PC-3 (cell line): ENCODE results near the gene TMEM52. TPM values are rescaled to one million over a fixed set of nuclear protein-coding genes. Genes with fewer than 3 reads are reported as not detected.

Experiments used
- ATAC-seq: fragments of 200-7000 bp; cut with Tn5 transposase; 2 replicates; pipeline ENCODE4 v1.9.1; 2020; ENCODE audit warnings: mild to moderate bottlenecking, moderate library complexity
- BruUV-seq: library from RNA; stranded (reverse); fragments of 400-500 nt; replicated peaks from 2 replicates; lab custom pipeline; 2021; lab: Mats Ljungman, UMichigan
- CTCF ChIA-PET: fragments of 300-600 bp; sonication (Branson Sonifier 250); formaldehyde crosslinking; loops from one replicate; lab custom pipeline; 2022; ENCODE audit warnings: antibody characterized with exemption; lab: Charles Lee
- POLR2A ChIA-PET: fragments of 300-600 bp; sonication (Branson Sonifier 250); formaldehyde crosslinking; loops from one replicate; lab custom pipeline; 2022; ENCODE audit warnings: antibody characterized with exemption; ENCODE audit not compliant: unreplicated experiment; lab: Charles Lee
- DNase-seq: peaks from one replicate; pipeline ENCODE4 v3.0.0-alpha.2; 2015
- H2AFZ ChIP-seq: fragments of 300-600 bp; sonication (generic); 2 replicates; pipeline ENCODE4 v1.6.0; 2016; ENCODE audit warnings: antibody characterized with exemption, low read length
- H3F3A ChIP-seq: fragments of 300-600 bp; sonication (generic); one replicate; pipeline ENCODE4 v1.6.0; 2017; ENCODE audit warnings: antibody characterized with exemption, low read length, control low read depth, mild to moderate bottlenecking; ENCODE audit not compliant: unreplicated experiment
- H3K27ac ChIP-seq: fragments of 300-600 bp; sonication (generic); 2 replicates; pipeline ENCODE4 v1.5.1; 2016; ENCODE audit warnings: mild to moderate bottlenecking, low read length
- H3K27me3 ChIP-seq: fragments of 300-600 bp; sonication (generic); 2 replicates; pipeline ENCODE4 v1.6.1; 2016; ENCODE audit warnings: low read length, mixed read lengths
- H3K36me3 ChIP-seq: fragments of 300-600 bp; sonication (generic); 2 replicates; pipeline ENCODE4 v1.6.1; 2016; ENCODE audit warnings: low read depth, mixed run types, low read length, mixed read lengths
- H3K4me1 ChIP-seq: fragments of 300-600 bp; sonication (generic); 2 replicates; pipeline ENCODE4 v1.5.1; 2016; ENCODE audit warnings: low read length; ENCODE audit not compliant: insufficient read depth
- H3K4me2 ChIP-seq: fragments of 300-600 bp; sonication (generic); 2 replicates; pipeline ENCODE4 v1.6.0; 2016; ENCODE audit warnings: low read length
- H3K4me3 ChIP-seq: fragments of 300-600 bp; sonication (generic); 2 replicates; pipeline ENCODE4 v1.5.1; 2016; ENCODE audit warnings: mild to moderate bottlenecking, low read length, mixed read lengths
- H3K79me2 ChIP-seq: fragments of 300-600 bp; sonication (generic); 2 replicates; pipeline ENCODE4 v1.6.1; 2017; ENCODE audit warnings: low read length, mixed read lengths
- H3K9ac ChIP-seq: fragments of 300-600 bp; sonication (generic); 2 replicates; pipeline ENCODE4 v1.6.0; 2016; ENCODE audit warnings: mild to moderate bottlenecking, low read length
- H3K9me2 ChIP-seq: fragments of 300-600 bp; sonication (generic); replicated peaks from 2 replicates; pipeline ENCODE4 v1.6.1; 2016; ENCODE audit warnings: mixed run types, low read length, mixed read lengths
- H3K9me3 ChIP-seq: fragments of 300-600 bp; sonication (generic); 2 replicates; pipeline ENCODE4 v1.6.1; 2016; ENCODE audit warnings: low read length, mixed read lengths
- H4K20me1 ChIP-seq: fragments of 300-600 bp; sonication (generic); 2 replicates; pipeline ENCODE4 v1.6.1; 2016; ENCODE audit warnings: low read length, mixed read lengths
- EZH2 ChIP-seq: fragments of 300-600 bp; sonication (generic); IDR thresholded peaks from one replicate; pipeline ENCODE4 v1.6.1; 2017; ENCODE audit warnings: antibody characterized with exemption, mild to moderate bottlenecking, low read length; ENCODE audit not compliant: unreplicated experiment
- EZH2phosphoT487 ChIP-seq: fragments of 300-600 bp; sonication (generic); IDR thresholded peaks from 2 replicates; pipeline ENCODE4 v1.6.1; 2018; ENCODE audit warnings: mild to moderate bottlenecking, antibody characterized with exemption, low read length, borderline replicate concordance
- intact Hi-C: fragments of 100-400 bp; cut with micrococcal nuclease; formaldehyde crosslinking; loops from 2 replicates; pipeline ENCODE4 v1.9.0; 2023
- total RNA-seq: library from RNA; depleted of rRNA; stranded (reverse); fragments of >200 nt; gene quantifications from 2 replicates; pipeline ENCODE4 v1.2.3, GENCODE V29; 2014
- TF ChIP-seq, protein P1 (sequence below): fragments of 300-600 bp; sonication (generic); conservative IDR thresholded peaks from 2 replicates; pipeline ENCODE4 v1.5.1; 2017; ENCODE audit warnings: antibody characterized with exemption, low read depth, mild to moderate bottlenecking, low read length

TMEM52 gene
- total RNA-seq, 1 experiment from 2014 or later = 22.6 TPM

DNA sequence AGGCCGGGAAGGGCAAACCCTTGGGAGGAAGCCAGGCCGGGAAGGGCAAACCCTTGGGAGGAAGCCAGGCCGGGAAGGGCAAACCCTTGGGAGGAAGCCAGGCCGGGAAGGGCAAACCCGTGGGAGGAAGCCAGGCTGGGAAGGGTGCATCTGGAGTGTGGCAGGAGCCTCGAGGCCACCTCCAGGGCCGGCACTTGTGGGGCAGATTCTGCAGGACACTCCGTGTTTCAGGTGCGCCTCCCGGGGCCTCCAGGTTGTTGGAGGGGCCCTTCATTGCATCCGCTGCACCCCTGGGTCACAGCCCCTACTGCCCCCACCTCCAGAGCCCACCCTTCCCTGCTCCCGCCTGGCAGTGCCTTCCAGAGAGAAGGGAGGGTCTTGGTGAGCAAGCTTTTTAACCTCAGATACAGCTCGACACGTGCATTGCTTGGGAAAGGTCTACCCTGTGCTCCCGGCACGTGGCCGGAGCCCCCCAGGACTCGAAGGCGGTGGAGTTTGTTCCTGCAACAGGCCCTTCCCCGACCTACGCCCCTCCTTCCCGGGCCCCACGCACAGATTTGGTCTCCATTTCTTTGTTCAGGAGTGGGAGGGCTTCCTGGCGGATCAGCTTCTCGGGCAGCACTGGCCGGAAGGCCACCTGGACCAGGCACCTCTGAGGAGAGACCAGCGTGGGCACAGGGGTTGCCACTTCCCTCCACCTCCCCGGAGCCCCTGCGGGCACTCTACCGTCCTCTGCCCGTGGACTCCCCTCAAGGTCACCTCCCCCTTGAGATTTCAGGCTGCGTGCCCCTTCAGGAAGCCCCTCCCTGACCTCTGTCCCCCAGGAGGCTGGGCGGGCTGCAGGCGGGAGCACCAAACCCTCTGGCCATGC lies 9.4 kb upstream of the TMEM52 start:
- H3K9me3 ChIP-seq = no peaks in the 10 kb centered on the region
- no peaks in the 10 kb centered on the region for H3K27me3 ChIP-seq
- H3K9ac ChIP-seq = no peak overlapping the region
- TF ChIP-seq EZH2 (no peak), EZH2phosphoT487 (no peak)
- TF ChIP-seq, protein P1, sequence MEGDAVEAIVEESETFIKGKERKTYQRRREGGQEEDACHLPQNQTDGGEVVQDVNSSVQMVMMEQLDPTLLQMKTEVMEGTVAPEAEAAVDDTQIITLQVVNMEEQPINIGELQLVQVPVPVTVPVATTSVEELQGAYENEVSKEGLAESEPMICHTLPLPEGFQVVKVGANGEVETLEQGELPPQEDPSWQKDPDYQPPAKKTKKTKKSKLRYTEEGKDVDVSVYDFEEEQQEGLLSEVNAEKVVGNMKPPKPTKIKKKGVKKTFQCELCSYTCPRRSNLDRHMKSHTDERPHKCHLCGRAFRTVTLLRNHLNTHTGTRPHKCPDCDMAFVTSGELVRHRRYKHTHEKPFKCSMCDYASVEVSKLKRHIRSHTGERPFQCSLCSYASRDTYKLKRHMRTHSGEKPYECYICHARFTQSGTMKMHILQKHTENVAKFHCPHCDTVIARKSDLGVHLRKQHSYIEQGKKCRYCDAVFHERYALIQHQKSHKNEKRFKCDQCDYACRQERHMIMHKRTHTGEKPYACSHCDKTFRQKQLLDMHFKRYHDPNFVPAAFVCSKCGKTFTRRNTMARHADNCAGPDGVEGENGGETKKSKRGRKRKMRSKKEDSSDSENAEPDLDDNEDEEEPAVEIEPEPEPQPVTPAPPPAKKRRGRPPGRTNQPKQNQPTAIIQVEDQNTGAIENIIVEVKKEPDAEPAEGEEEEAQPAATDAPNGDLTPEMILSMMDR = no peak
- no peaks in the 10 kb centered on the region for H3K9me2 ChIP-seq
- intact Hi-C loops = no loop called here
- H3F3A ChIP-seq = no peaks in the 10 kb centered on the region
- POLR2A ChIA-PET = no interaction called here
- no peaks in the 10 kb centered on the region for H3K4me1 ChIP-seq
- CTCF ChIA-PET = no interaction called here
- ATAC-seq = peak; percentile 26; the same call in 1 of the 2 replicates
- no peak for DNase-seq
- H3K4me2 ChIP-seq = no peak overlapping the region
- no peak overlapping the region for H2AFZ ChIP-seq
- no TSS peak for BruUV-seq
- H3K79me2 ChIP-seq = no peaks in the 10 kb centered on the region
- H3K27ac ChIP-seq = no peak overlapping the region
- no peak overlapping the region for H3K4me3 ChIP-seq
- H4K20me1 ChIP-seq = no peaks in the 10 kb centered on the region
- H3K36me3 ChIP-seq = no peaks in the 10 kb centered on the region

DNA sequence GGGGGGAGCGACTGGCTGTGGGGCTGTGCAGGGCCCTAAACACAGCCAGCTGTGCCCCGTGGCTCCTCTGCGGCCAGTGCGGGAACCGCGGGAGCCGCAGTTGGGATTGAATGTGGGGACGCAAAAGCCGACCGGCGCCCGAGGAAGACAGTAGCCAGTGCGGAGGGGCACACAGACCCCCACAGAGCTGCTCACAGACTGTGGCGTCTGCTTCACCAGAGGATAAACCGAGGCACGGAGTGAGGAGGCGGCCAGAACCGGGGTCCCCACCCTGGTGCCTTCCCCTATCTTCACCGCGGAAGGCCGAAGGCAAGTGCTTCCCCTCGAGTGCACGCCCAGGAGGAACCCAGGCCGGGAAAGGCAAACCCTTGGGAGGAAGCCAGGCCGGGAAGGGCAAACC lies 8.7 kb upstream of the TMEM52 start:
- intact Hi-C loops = no loop called here
- no peak overlapping the region for H3K9ac ChIP-seq
- H3K36me3 ChIP-seq = no peaks in the 10 kb centered on the region
- TF ChIP-seq, protein P1 = no peak
- TF ChIP-seq EZH2phosphoT487 = no peak
- no peak for TF ChIP-seq EZH2
- H3K4me1 ChIP-seq = no peaks in the 10 kb centered on the region
- no peak for DNase-seq
- ATAC-seq = no peak
- H4K20me1 ChIP-seq = no peaks in the 10 kb centered on the region
- H3F3A ChIP-seq = no peaks in the 10 kb centered on the region
- no peaks in the 10 kb centered on the region for H3K9me2 ChIP-seq
- ChIA-PET CTCF (no interaction called here), POLR2A (no interaction called here)
- no peak overlapping the region for H3K4me3 ChIP-seq
- H3K4me2 ChIP-seq = no peak overlapping the region
- H3K79me2 ChIP-seq = no peaks in the 10 kb centered on the region
- no peaks in the 10 kb centered on the region for H3K27me3 ChIP-seq
- H3K27ac ChIP-seq = no peak overlapping the region
- BruUV-seq = no TSS peak
- no peaks in the 10 kb centered on the region for H3K9me3 ChIP-seq
- no peak overlapping the region for H2AFZ ChIP-seq

DNA sequence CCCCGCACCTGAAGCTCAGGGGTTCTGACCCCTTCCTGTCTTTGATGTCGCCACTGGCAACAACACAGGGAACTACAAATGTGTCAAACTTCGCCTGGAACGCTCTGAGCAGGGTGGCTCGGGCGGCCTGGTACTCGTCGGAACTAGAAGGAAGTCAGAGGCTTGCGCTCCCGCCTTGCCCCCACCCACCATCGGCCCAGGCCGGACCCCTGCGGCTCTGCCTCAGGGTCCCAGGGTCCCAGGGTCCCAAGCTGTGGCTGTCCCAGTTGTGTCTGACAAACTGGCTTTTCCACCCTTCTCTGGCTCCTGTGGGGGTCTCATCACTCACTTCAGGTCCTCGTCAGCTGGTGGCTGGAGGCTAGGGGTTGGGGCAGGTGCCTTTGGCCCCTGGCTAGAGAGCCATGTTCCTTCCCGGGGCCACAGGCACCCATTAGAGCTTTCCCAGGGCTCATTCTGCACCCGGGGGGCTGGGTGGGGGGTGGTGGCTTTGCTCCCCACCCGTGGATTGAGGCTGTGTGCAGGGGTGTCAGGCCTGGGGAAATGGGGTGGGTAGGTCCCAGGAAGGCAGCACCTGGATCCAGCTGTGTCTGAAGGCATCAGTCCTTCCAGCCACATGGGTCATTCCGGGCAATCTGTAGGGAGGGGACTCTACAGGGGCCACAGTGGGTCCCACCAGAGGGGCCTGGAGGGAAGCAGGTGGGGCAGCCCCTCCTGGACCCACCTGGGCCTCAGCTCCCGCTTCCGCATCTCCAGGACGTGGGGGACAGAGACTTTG lies 8.0 kb upstream of the TMEM52 start:
- DNase-seq (no peak), ATAC-seq (no peak)
- Histone ChIP-seq H3K4me2 (no peak overlapping the region), H3K4me3 (no peak overlapping the region), H2AFZ (no peak overlapping the region), H3K9me2 (no peaks in the 10 kb centered on the region), H3K9me3 (no peaks in the 10 kb centered on the region), H3K27ac (no peak overlapping the region), H4K20me1 (no peaks in the 10 kb centered on the region), H3K27me3 (no peaks in the 10 kb centered on the region), H3F3A (no peaks in the 10 kb centered on the region), H3K36me3 (no peaks in the 10 kb centered on the region), H3K4me1 (no peaks in the 10 kb centered on the region), H3K79me2 (no peaks in the 10 kb centered on the region), H3K9ac (no peak overlapping the region)
- no peak for TF ChIP-seq EZH2
- TF ChIP-seq, protein P1 = no peak
- no peak for TF ChIP-seq EZH2phosphoT487
- CTCF ChIA-PET = no interaction called here
- BruUV-seq = no TSS peak
- POLR2A ChIA-PET = no interaction called here
- intact Hi-C loops = no loop called here
